Nucleus accumbens (tissue), 56 donors: ENCODE measurements around the gene ZNF513.

Experiments used
- DNase-seq, 56 donors: peaks; one replicate each; lab custom pipeline; 2025; lab: John Stamatoyannopoulos, UW

Gene ZNF513

DNA sequence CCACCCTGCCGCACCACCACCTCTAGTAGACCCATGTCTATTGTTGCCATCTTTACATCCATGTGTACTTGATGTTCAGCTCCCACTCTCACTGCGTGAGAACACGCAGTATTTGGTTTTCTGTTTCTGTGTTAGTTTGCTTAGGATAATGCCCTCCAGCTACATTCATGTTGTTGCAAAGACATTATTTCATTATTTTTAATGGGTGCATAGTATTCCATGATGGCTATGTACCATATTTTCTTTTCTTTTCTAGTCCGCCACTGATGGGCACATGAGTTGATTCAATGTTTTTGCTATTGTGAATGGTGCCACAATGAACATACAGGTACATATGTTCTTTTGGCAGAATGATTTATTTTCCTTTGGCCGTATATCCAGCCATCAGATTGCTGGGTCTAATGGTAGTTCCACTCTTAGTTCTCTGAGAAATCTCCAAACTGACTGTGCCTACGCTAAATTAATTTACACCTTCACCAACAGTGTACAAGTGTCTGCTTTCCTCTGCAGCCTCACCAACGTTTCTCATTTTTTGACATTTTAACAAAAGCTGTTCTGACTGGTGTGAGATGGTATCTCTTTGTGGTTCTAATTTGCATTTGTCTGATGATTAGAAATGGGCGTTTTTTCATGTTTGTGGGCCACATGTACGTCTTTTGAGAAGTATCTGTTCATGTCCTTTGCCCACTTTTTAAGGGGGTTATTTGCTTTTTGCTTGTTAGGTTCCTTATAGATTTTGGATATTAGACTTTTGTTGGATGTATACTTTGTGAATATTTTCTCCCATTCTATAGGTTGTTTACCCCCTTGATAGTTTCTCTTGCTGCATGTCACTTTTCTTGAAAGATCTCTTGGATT is 10.5 kb upstream of the ZNF513 start:
- no peak for DNase-seq

DNA sequence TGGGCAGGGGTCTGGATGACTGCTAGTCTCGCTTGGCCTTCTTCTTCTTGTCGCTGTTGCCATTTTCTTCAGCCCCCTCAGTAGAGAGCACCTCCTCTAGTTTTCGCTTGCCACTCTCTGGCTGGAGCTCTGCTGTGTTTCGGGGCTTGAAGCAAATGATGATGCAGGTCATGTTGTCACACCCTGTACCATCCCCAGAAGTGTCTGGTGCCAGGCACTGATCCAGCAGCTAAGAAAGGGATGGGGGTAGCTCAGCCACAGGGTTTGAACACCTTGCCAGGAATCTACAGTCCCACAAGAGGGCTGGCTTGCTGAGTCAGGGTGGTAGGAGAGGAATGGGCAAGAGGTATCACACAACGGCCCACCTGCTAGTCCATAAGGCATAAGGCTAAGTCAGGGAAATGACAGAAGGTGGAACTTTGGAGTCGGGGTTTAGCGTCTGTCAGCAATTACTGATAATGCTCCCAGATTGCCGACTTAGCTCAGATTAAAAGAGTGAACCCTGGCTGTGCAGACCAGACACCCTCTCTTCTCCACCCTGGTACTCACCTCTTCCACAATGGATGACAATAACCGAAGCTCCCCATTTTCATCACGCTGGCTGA is 1.1 kb upstream of the ZNF513 start:
- DNase-seq, result no peak

DNA sequence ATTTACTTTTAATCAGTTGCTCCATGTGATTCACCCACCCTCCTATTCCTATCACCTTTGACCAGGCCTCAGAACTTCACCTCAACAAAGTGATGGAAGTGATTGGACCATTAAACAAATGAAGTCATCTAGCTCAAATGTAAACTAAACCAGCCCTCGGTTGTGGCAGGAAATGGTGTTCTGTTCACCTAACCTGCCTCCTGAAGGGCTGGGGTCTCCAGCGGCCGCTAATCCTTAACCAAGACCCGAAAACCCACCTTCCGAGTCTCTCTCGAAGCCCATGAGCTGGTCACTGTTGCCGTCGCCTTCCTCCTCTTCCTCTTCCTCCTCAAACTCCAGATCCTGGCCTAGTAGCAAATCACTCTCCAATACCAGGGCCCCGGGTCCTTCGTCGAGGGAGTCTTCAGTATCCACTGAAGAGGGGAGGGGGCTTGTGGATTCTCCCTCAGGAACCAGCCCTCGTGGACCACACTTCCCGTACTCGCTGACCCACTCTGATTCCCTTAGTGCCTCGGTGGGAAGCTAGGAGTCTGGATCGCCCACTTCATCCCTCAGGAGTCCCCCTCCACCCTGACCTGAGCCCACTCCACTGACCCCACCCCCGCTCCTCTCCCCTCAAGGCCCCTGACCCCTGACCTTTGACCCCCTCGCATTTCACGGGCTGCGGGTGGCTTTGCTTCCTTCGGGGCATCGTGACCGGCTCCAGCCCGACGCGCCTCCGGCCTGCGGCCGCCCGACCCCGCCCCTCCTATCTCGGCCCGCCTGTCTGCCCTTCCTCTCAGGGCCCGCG is 503 bp downstream of the ZNF513 start:
- DNase-seq, result peak in 31 of 56 donors; percentile 53 to 89 (median 76)

DNA sequence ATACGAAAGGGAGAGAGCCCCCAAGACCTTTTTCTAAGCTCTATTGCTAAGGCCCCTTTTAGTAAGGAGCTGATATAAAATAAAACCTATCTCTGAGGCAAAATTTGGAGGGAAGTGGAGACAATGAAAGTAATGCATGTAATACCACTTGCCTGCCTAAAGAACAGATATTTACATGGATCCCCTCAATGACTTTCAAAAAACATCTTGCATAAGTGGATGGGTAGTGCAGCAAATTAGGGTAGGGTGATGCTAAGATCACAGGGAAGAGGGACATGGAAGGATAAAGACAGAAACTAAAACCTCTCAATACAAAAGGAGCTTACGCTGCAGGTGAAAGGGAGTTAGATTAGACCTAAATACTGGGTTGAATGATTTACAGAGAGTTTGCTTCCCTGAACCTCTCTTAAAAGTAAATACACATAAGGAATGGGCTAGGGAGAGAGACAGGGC is 1.1 kb downstream of the ZNF513 start:
- no peak for DNase-seq

DNA sequence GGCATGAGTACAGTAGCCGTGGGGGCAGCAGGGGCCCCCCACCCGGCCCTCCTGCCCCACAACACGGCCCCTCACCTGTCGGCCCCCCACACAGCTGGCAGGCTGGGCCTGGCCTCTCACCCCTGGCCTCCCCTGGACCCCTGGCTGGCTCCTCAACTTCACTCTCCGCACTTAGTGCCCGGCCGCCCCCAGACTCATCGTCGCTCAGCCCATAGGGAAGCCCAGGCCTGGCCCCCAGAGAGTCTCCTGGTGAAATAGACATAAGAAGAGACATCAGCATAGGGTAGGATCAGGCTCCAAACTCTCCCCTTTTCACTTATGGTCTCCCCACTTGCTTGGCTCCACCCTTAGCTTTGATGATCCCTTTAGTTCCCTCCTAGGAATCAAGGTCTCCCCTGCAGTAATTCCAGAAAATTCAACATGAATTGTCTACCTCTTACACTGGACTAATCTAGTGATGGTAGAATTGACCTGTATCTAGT is 1.7 kb downstream of the ZNF513 start:
- no peak for DNase-seq

DNA sequence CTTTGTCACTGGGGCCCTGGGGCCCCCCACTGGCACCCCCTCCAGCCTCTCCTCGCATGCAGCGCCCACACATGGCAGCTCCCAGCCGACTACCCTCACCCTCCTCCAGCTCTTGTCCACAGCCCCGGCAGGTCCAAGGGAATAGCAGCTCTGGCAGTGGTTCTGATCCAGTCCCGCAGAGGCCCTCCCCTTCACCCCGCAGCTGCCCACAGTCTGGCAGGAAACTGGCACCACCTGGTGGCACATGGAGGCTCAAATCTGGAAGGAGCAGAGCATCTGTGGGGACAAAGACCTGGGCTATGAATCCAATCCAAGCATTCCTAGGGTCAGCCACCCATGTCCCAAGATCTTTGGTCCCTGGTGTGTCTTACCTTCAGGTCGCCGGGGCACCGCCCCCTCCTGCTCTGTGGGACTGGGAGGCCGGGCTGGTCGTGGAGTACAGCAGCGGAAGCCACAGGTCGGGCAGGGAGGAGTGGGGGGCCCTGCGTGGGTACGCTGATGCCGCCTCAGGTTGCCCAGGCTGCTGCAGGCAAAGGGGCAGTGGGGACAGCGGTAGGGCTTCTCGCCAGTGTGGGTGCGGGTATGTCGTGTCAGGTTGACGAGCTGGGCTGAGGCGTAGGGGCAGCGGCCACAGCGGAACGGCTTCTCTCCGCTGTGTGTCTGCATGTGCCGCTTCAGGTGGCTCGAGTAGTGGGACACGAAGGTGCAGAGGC is 2.3 kb downstream of the ZNF513 start:
- peak in 6 of 56 donors; percentile 3 to 46 (median 21) for DNase-seq

DNA sequence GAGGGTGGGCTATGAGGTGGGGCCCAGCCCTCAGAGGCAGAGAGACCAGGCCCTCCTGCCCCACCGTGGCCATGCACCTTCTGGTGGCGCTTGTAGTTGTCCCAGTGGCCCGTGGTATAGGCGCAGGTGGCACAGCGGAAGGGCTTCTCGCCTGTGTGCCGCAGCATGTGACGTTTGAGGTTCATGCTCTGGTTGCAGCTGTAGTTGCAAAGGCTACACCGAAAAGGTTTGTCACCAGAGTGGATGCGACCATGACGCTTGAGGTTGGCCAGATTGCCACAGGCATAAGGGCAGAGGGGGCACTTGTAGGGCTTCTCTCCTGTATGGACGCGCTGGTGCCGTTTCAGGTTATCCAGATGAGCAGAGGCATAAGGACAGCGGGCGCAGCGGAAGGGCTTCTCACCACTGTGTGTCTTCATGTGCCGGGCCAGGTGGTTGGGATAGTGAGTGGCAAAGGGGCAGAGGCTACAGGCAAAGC is 2.9 kb downstream of the ZNF513 start:
- DNase-seq, result peak in 1 of 56 donors; percentile 5

DNA sequence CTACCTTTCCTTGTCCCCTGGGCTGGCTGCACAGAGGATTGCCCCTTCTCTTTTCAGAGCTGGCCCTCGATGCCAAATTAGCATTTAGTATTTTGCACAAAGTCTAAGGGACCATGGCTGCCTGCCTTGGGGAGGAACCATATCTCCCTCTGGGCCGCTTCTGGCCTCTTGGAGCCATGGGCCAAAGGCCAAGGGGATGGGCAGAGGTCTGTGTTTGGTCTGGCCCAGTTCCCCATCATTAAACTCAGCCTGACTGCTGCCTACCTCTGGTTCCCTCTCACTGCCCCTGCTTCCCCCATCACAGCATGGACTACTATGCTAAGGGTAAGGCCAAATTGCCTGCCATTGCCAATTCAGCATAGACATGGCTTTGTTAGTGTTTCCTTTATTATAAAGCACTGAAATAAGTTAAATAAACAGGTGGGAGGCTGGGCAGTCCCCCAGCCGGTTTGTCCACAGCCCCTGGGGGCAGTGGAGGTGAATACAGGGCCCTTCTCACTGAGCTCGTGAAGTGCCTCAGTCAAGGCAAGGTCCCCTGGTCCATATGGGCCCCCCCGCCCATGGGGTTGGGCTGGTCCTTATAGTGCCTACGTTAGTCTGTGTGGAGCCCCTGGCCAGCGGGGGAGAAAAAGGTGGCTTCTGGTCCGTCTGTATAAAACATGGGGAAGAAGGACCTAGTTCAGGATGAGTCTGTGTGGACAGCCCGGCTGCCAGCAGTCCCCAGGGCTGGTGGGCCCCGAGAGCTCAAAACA is 3.5 kb downstream of the ZNF513 start:
- DNase-seq, result no peak

DNA sequence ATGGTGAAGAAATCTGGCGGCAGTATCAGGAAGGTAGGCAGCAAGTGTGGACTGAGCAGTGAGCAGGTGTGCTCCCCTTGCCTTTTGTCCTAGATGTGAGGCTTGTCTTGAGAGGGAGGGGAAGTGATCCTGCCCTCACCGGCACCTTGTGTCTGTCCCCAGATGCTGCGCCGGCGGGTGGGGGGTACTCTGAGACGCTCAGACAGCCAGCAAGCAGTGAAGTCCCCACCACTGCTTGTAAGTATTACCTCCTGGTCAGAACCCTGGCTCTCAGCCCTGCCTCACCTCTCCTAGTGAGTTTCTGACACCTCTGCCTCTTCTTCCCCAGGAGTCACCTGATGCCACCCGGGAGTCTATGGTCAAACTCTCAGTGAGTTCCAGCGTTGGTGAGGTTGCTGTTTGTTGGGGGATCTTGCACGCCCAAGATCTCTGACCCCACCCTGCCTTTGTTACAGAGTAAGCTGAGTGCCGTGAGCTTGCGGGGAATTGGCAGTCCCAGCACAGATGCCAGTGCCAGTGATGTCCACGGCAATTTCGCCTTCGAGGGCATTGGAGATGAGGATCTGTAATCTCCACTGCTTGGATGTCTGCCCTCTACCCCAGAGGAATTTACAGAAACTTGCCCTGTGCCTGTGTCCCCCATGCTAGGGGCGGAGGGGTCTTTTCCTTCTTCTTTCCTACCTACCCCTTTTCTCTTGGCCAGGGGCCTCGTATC is 4.2 kb downstream of the ZNF513 start:
- DNase-seq, result no peak

DNA sequence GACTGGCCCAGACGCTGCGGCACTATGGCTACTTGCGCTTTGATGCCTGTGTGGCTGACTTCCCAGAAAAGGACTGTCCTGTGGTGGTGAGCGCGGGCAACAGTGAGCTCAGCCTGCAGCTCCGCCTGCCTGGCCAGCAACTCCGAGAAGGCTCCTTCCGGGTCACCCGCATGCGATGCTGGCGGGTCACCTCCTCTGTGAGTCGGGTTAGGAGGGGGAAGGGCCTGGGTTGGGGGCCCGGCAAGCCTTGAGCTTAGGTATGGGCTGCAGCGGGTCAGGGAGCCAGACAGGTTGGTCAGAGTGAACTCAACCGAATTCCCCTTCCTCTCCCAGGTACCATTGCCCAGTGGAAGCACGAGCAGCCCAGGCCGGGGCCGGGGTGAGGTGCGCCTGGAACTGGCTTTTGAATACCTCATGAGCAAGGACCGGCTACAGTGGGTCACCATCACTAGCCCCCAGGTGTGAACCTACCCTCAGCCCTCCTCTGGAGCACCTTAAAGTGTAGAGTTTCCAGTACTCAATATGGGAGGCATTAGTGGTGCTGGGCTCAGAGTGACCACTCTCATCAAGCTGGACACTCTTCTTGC is 4.9 kb downstream of the ZNF513 start:
- no peak for DNase-seq

DNA sequence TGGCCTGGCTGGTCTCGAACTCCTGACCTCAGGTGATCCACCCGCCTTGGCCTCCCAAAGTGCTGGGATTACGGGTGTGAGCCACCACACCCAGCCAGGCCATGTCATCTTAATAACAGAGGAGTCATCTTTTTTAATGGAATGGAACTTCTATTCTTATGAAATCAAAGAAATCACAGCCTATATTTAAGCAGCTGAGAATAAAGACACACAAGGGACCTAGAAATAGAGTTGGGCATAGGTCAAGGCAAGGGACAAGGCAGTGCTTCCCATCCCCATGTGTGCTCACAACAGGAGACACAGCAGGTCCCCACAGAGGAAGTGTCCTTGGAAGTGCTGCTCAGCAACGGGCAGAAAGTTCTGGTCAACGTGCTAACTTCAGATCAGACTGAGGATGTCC is 7.0 kb downstream of the ZNF513 start:
- DNase-seq, result no peak

DNA sequence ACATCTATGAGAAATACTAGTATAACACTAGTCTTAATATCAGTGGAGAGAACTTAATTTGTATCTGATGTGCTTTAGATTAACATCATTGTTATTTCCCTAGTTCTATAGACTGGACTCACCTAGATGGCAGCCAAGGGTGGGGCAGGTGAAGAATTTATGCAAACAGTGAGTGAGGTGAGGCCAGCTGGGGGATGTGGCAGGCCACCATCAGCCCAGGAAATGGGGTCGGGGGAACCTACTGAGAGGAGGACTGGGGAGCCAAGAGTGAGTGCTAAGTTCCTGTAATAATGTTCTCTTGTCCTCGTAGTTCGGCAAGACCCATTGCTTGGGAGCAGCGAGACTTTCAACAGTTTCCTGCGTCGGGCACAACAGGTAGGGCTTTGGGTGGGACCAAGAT is 7.6 kb downstream of the ZNF513 start:
- DNase-seq, result no peak

DNA sequence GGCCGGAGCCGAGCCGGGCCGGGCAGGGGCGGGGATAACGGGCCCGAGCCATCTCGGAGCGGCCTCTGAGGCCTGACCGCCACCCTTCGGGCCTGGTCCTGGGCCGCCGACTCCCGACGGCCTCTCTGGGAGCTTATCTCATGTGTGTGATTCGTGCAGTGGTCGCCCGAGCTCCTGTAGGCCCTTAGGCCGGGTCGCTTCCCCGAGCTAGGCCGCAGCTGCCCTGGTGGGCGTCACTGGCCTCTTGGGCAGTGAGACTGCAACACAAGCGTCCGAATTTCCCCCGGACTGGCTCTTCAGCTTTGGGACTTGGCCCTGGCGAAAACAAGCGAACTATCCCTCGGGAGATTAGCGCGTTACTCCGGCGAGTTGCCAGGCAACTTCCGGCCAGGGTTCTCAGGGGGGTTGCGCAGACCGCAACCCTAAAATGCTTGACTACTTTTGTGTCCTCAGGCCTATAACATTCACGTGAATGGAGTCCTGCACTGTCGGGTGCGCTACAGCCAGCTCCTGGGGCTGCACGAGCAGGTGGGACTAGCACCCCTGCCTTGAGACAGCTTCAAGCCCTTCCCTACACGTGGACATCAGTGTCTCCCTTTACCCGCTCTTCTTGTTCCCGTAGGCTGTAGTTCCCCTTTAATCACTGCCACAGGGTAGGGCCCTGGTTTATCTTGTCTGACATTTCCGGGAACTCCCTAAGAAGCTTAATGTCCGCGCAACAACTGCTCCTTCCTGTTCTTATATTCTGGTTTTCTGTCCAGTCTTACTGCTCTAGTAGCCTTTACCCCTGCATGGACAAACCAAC is 9.5 kb downstream of the ZNF513 start:
- peak in 7 of 56 donors; percentile 34 to 67 (median 59) for DNase-seq

DNA sequence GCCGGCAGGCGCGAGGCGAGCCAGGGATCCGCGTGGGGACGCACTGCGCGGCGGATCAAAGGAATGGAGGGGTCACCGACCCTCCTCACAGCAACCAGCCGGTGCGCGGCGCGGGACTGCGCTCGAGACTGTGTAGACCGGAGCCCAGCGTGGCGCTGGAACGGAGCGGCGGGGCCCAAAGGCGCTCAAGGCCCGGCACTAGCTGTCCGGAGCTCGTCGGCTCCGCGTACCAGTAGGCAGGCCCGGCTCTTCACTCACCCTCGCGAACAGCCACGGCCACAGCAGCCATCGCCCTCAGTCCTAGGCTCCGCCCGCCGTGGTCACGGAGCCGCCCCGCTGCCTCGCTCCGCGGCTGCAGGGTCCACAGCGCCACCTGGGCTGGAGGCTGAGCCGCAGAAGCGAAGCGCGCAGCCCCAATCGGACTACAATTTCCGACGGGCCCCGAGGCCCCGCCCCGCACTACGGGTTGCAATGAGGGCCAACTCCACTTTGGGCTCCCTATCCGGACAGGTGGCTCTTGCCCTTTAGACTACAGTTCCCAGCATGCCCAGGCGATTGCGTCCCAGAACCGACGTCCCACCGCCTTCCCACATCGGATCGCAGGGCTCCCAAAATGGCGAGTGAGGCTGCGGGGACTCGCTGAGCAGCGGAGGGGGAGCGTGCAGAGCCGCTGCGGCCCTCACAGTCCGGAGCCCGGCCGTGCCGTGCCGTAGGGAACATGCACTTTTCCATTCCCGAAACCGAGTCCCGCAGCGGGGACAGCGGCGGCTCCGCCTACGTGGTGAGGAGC is 10.3 kb downstream of the ZNF513 start, which contains the start of the genes EIF2B4 and SNX17:
Gene EIF2B4, minus strand, starts transcription at position 313 of the 790 bp plus-strand sequence. Its CDS starts 24 bp downstream, at position 289.
Gene SNX17, plus strand, starts transcription at position 591 of the 790 bp plus-strand sequence. Its CDS starts 128 bp downstream, at position 719.
- DNase-seq, result peak; percentile 93 to 100 (median 99)

DNA sequence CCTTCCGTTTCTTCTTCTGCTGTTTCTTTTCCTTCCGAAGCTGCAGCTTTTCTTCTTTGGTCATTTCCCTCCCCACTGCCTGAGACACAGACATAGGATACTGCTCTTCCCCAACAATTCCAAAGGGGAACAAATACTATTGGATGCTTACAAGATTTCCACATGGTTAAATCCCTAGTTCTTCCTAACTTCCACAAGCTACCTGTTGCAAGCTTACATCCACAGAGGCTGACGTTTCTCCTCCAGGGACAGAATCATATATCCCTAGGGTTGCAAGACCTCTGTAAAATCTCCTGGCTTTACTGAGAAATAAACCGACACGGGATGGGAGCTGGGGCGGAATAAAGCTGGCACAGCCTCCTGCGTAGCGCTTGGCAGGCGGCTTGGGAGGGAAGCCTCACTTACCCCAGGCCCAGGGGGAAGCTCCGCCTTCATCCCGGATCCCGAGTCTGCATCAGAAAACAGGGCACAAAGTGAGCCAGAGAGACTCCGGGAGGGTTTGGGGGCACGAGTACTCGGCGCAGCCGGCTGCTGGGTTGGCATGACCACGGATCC is 11.0 kb downstream of the ZNF513 start:
- DNase-seq, result peak in 23 of 56 donors; percentile 36 to 79 (median 59)

DNA sequence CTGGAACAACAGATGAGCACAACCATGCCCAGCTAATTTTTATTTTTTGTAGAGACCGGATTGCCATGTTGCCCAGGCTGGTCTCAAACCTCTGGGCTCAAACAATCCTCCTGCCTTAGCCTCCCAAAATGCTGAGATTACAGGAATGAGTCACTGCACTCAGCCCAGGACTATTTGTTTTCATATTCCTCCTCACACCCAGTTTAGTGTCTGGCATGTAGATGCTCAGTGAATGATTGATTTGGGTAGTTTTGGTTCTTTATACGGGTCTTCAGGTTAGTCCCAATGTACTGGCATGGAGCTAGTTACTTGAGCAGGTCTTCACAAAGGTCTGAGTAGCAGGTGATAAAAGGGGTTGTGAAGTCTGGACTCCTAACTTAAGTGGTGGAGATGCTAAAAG is 16.6 kb downstream of the ZNF513 start:
- DNase-seq, result no peak
